ENCODE results near the gene CIB2. TPM values are rescaled to one million over a fixed set of nuclear protein-coding genes. Genes with fewer than 3 reads are reported as not detected.
"Not testable (repeated sequence)": the region's sequence is repeated elsewhere in the genome, so short reads cannot be mapped to it uniquely, and the experiment has no call there.

Gene CIB2
- polyA plus RNA-seq, 1 experiment: 3.7 TPM

DNA sequence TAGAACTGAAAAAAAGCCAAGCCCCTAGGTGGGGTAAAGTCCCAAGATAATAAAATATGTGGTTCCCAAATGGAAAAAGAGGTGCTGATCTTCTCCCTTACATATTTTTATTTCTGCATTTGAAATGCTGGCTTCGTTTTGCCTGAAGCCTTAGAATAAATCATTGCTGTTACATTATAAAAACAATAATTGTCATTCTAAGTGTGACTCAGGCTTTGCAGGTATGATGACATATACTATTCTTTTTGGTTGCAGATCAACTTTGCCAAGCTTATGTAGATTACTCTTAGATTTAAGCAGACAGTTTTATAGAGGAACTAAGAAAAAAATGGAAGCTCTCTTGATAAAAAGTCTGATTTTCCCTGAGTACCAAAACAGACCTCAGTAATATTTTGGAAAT, 25.4 kb upstream of the CIB2 start:
- no peak overlapping the region for H3K4me3 ChIP-seq (ENCODE audit: low read depth, low read length)
- TF ChIP-seq, protein P1, sequence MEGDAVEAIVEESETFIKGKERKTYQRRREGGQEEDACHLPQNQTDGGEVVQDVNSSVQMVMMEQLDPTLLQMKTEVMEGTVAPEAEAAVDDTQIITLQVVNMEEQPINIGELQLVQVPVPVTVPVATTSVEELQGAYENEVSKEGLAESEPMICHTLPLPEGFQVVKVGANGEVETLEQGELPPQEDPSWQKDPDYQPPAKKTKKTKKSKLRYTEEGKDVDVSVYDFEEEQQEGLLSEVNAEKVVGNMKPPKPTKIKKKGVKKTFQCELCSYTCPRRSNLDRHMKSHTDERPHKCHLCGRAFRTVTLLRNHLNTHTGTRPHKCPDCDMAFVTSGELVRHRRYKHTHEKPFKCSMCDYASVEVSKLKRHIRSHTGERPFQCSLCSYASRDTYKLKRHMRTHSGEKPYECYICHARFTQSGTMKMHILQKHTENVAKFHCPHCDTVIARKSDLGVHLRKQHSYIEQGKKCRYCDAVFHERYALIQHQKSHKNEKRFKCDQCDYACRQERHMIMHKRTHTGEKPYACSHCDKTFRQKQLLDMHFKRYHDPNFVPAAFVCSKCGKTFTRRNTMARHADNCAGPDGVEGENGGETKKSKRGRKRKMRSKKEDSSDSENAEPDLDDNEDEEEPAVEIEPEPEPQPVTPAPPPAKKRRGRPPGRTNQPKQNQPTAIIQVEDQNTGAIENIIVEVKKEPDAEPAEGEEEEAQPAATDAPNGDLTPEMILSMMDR (IDR thresholded peaks at IDR 0.05; ENCODE audit: low read depth, low read length): no peak
- H3K27me3 ChIP-seq (ENCODE audit: control insufficient read depth, insufficient read depth, low read length): no peaks in the 10 kb centered on the region
- ChIA-PET POLR2A (no interaction called here), CTCF (no interaction called here)
- no peak for DNase-seq (ENCODE audit: low read depth, low spot score)
- no peaks in the 10 kb centered on the region for H3K9me3 ChIP-seq (ENCODE audit: control insufficient read depth, insufficient read depth, low read length)
- H3K27ac ChIP-seq (ENCODE audit: low read depth, low read length): no peak overlapping the region

DNA sequence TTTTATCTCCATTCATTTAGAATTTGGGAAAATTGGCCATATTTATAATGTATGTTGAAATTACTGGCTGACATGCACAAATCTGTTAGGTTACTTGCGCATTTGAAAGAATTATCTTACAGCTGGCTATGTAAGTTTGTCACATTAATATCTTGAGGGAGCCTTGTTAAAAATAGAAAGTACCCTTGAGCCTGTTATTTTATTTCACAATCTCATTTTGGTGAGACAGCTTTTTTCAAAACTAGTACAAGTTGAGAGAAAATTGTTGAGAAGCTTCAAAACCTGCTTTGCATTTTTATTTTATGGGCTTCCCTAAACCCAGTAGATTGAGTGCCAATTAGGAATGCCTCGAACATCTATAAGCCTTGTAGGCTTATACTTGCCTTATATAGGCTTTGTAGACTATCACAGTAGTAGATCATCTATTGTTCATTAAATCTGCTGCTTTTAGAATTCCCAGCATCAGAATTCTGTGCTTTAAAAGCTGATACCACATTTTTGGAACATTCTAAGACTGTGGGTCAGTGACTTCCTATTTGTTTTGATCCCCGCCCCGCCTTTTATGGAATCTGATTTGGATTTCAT, 24.2 kb upstream of the CIB2 start:
- Histone ChIP-seq H3K4me3 (ENCODE audit: low read depth, low read length) (no peak overlapping the region), H3K27ac (ENCODE audit: low read depth, low read length) (no peak overlapping the region), H3K27me3 (ENCODE audit: control insufficient read depth, insufficient read depth, low read length) (no peaks in the 10 kb centered on the region), H3K9me3 (ENCODE audit: control insufficient read depth, insufficient read depth, low read length) (no peaks in the 10 kb centered on the region)
- POLR2A ChIA-PET: no interaction called here
- CTCF ChIA-PET: interaction anchor here (0.7 kb wide), 1 partner anchor 24 kb away, joined by 4 read pairs; no protein-coding TSS in a partner anchor
- TF ChIP-seq, protein P1 (IDR thresholded peaks at IDR 0.05; ENCODE audit: low read depth, low read length): no peak
- DNase-seq (ENCODE audit: low read depth, low spot score): no peak

DNA sequence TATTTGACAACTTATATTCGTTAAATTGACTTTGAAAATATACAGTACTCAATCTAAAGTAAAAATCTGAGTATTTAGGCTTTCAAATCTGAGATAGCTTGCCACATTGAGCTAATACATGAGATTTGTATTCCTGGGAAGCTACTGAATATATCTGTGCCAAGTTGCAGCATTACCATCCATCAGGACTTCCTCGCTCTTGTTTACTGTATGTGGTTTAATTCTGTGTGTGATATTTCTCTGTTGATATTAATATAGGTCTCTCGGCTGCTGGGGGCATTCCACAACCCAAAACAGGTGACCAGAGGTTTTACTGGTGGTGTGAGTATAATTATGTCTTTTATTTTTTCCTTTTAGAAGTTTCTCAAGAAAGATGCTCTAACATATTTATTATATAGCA, 23.7 kb upstream of the CIB2 start:
- ChIA-PET CTCF (interaction anchor here (0.7 kb wide), 1 partner anchor 23 kb away, joined by 4 read pairs; no protein-coding TSS in a partner anchor), POLR2A (no interaction called here)
- Histone ChIP-seq H3K27me3 (ENCODE audit: control insufficient read depth, insufficient read depth, low read length) (no peaks in the 10 kb centered on the region), H3K27ac (ENCODE audit: low read depth, low read length) (no peak overlapping the region), H3K4me3 (ENCODE audit: low read depth, low read length) (no peak overlapping the region), H3K9me3 (ENCODE audit: control insufficient read depth, insufficient read depth, low read length) (no peaks in the 10 kb centered on the region)
- DNase-seq (ENCODE audit: low read depth, low spot score): no peak
- TF ChIP-seq, protein P1 (IDR thresholded peaks at IDR 0.05; ENCODE audit: low read depth, low read length): no peak

DNA sequence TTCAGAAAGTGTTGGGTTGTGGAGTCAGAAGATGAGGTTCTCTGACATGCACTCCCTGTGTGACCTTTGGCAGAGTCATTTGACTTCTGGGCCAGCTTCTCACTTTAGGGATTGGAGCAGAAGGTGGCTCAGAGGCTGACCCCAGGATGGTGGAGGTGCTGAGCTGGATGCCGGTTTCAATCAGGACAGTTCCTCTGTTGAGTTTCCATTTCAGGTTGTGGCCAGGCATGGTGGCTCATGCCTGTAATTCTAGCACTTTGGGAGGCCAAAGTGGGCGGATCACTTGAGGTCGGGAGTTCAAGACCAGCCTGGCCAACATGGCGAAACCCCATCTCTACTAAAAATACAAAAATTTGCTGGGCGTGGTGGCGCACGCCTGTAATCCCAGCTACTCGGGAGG, 19.8 kb upstream of the CIB2 start:
- H3K4me3 ChIP-seq (ENCODE audit: low read depth, low read length); CTCF ChIA-PET; DNase-seq (ENCODE audit: low read depth, low spot score); H3K27me3 ChIP-seq (ENCODE audit: control insufficient read depth, insufficient read depth, low read length); H3K9me3 ChIP-seq (ENCODE audit: control insufficient read depth, insufficient read depth, low read length); POLR2A ChIA-PET; H3K27ac ChIP-seq (ENCODE audit: low read depth, low read length): not testable (repeated sequence)

DNA sequence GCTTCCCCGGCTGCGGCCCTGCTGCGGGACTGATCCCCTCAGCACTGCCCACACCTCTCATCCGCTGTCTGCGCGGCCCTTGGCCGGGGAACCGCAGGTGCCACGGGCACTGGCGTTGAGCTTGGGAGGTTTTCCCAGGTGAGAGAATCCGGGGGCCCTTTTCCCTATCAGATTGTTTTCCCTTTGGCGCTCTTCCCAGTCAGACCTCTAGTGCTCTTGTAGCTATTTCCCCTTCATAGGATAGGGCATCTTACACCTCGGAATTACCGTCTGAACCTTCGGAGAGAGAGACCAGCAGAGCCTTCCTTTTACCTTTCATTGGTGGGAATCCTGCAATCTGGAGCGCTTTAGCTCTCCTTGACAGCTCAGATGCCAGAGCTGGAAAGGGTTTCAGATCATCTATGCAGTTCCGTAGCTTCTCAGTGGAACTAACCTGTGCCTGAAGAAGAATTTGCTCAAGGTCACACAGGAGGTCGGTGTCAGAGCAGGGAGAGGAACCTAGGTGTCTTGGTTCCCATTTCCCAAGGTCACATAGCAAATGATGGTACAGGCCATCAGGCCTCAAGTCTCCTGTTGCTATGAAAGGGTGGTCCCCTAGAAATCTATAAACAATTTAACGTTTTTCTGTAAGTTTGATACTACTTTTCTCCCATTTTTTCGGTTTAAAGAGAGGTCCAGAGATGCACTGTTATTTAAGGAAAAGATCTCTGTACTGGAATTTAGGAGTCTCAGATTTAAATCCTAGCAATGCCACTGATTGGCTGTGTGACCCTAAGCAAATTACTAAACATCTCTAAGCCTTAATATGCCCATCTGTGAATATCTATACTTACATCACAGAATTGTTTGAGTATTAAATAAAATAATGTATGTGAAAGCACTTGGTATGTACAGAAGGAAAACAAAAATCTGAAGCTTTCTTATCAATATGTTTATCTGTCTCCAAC, 18.8 kb upstream of the CIB2 start:
- H3K27ac ChIP-seq (ENCODE audit: low read depth, low read length): no peak overlapping the region
- POLR2A ChIA-PET: interaction anchor here (0.8 kb wide), 1 partner anchor 22 kb away, joined by 3 read pairs; no protein-coding TSS in a partner anchor

More for the DNA sequence above, 18.8 kb upstream of the CIB2 start:
- TF ChIP-seq, protein P1 (IDR thresholded peaks at IDR 0.05; ENCODE audit: low read depth, low read length): no peak
- no peaks in the 10 kb centered on the region for H3K9me3 ChIP-seq (ENCODE audit: control insufficient read depth, insufficient read depth, low read length)
- no peaks in the 10 kb centered on the region for H3K27me3 ChIP-seq (ENCODE audit: control insufficient read depth, insufficient read depth, low read length)
- H3K4me3 ChIP-seq (ENCODE audit: low read depth, low read length): peak overlapping the region; percentile 75
- no peak for DNase-seq (ENCODE audit: low read depth, low spot score)
- CTCF ChIA-PET: interaction anchor here (0.5 to 0.9 kb wide), 2 partner anchors 28 to 647 kb away, joined by 3 to 5 read pairs; no protein-coding TSS in a partner anchor

All from AG04450 (cell line).